ENCODE measurements around the gene ELOA. TPM values are rescaled to one million over a fixed set of nuclear protein-coding genes. Genes with fewer than 3 reads are reported as not detected.

ELOA gene
- total and polyA plus RNA-seq, 2 experiments from 2014 or later, result 49.1 to 57.7 TPM

DNA sequence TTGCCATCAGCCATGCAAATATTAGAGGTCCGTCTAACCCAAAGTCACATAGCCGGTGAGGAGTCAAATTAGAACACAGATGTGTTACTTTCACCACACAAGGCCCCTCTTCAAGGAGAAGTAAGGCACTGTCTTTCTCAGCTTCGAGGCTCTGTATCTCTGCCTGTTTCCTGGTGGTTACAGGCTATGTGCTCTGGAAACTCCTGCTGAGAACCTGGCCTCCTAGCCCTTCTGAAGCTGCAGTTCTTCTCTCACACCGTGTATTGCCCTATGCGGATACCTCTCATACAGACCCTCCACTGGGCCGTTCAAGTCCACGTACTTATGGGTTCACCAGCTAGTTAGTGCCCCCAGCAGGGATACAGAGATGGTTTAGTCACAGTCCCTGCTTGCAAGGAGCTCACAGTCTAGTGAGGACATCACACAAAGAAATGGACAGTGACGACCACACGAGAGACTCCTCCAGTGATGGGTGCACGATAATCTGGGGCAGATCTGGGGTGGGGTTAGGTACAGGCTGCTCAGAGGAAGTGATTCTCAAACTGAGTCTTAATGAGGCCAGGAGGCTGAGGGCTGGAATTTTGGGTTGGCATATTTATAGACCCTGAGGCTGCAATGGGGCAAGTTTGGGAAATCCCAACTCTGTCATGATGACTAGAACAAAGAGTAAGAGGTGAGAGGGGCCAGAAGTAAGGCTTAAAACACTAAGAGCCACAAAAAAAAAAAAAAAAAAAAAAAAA is 22.8 kb upstream of the ELOA start:
- no peak overlapping the region for H2AFZ ChIP-seq
- Mint-ChIP-seq H3K4me1 (peaks cover 8% of the 10 kb centered on the region), H3K36me3 (ENCODE audit: low read depth) (0 out of 3 replicates have a peak, but pooled peaks cover 3% of the 10 kb centered on the region), H3K4me3 (no peak overlapping the region), H3K27me3 (ENCODE audit: insufficient read depth, low read depth, poor library complexity) (peaks cover 1% of the 10 kb centered on the region), H3K9me3 (no peaks in the 10 kb centered on the region), H3K27ac (peak overlapping the region; percentile 10; the same call in 1 of the 2 replicates)
- peaks cover 26% of the 10 kb centered on the region for H3K79me2 ChIP-seq (replicated peaks; ENCODE audit: insufficient read depth)
- no peak for DNase-seq (ENCODE audit: low spot score)
- TF ChIP-seq, protein P1, sequence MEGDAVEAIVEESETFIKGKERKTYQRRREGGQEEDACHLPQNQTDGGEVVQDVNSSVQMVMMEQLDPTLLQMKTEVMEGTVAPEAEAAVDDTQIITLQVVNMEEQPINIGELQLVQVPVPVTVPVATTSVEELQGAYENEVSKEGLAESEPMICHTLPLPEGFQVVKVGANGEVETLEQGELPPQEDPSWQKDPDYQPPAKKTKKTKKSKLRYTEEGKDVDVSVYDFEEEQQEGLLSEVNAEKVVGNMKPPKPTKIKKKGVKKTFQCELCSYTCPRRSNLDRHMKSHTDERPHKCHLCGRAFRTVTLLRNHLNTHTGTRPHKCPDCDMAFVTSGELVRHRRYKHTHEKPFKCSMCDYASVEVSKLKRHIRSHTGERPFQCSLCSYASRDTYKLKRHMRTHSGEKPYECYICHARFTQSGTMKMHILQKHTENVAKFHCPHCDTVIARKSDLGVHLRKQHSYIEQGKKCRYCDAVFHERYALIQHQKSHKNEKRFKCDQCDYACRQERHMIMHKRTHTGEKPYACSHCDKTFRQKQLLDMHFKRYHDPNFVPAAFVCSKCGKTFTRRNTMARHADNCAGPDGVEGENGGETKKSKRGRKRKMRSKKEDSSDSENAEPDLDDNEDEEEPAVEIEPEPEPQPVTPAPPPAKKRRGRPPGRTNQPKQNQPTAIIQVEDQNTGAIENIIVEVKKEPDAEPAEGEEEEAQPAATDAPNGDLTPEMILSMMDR (conservative IDR thresholded peaks at IDR 0.05; ENCODE audit: low read depth in 2 of 2), result no peak
- TF ChIP-seq EZH2 (IDR thresholded peaks at IDR 0.05; ENCODE audit: low read depth, unreplicated experiment), result no peak
- no peak for ATAC-seq
- peaks cover 35% of the 10 kb centered on the region for H4K20me1 ChIP-seq (replicated peaks; ENCODE audit: insufficient read depth)
- no peaks in the 10 kb centered on the region for H3K36me3 ChIP-seq (ENCODE audit: insufficient read depth)
- no peaks in the 10 kb centered on the region for H3K27me3 ChIP-seq (ENCODE audit: insufficient read depth)
- H3K27ac ChIP-seq (ENCODE audit: low read depth), result no peak overlapping the region
- no peak overlapping the region for H3K4me2 ChIP-seq
- no peaks in the 10 kb centered on the region for H3K4me1 ChIP-seq (ENCODE audit: insufficient read depth)
- H3F3A ChIP-seq (replicated peaks; ENCODE audit: low read depth), result no peaks in the 10 kb centered on the region
- no peak overlapping the region for H3K4me3 ChIP-seq
- no peaks in the 10 kb centered on the region for H3K9me2 ChIP-seq (ENCODE audit: insufficient read depth)

DNA sequence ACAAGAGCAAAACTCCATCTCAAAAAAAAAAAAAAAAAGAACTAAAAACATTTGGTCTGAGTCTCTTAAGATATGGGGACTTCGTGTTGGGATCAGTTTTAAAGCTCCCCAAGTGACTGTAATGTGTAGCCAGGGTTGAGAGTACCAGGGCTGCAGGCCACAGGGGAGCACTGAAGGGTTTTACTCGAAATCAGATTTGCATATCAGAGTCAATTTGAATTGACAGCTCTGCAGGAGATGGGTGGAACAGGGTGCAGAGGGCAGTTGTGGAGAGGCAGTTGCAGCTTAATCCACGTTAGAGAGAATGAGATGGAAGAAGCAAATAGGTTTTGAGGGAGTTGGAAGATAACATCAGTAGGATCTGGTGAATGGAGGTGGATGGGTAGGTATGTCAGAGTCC is 20.6 kb upstream of the ELOA start:
- H4K20me1 ChIP-seq (replicated peaks; ENCODE audit: insufficient read depth), result peaks cover 28% of the 10 kb centered on the region; the same call in 1 of the 2 replicates
- no peak overlapping the region for H3K4me3 ChIP-seq
- Mint-ChIP-seq H3K27me3 (ENCODE audit: insufficient read depth, low read depth, poor library complexity) (peaks cover 4% of the 10 kb centered on the region), H3K4me3 (no peak overlapping the region), H3K36me3 (ENCODE audit: low read depth) (0 out of 3 replicates have a peak, but pooled peaks cover 3% of the 10 kb centered on the region), H3K9me3 (no peaks in the 10 kb centered on the region), H3K27ac (no peak overlapping the region), H3K4me1 (peaks cover 8% of the 10 kb centered on the region)
- H3F3A ChIP-seq (replicated peaks; ENCODE audit: low read depth), result no peaks in the 10 kb centered on the region
- H3K27me3 ChIP-seq (ENCODE audit: insufficient read depth), result no peaks in the 10 kb centered on the region
- H2AFZ ChIP-seq, result no peak overlapping the region
- no peaks in the 10 kb centered on the region for H3K9me2 ChIP-seq (ENCODE audit: insufficient read depth)
- no peak overlapping the region for H3K27ac ChIP-seq (ENCODE audit: low read depth)
- DNase-seq (ENCODE audit: low spot score) (no peak), ATAC-seq (no peak)
- no peaks in the 10 kb centered on the region for H3K36me3 ChIP-seq (ENCODE audit: insufficient read depth)
- H3K79me2 ChIP-seq (replicated peaks; ENCODE audit: insufficient read depth), result peaks cover 15% of the 10 kb centered on the region; the same call in 1 of the 2 replicates
- no peaks in the 10 kb centered on the region for H3K4me1 ChIP-seq (ENCODE audit: insufficient read depth)
- H3K4me2 ChIP-seq, result no peak overlapping the region
- TF ChIP-seq NANOG (IDR thresholded peaks at IDR 0.05; ENCODE audit: borderline replicate concordance), result no peak
- no peak for TF ChIP-seq STAT1 (IDR thresholded peaks at IDR 0.05; ENCODE audit: unreplicated experiment)
- TF ChIP-seq, protein P2, sequence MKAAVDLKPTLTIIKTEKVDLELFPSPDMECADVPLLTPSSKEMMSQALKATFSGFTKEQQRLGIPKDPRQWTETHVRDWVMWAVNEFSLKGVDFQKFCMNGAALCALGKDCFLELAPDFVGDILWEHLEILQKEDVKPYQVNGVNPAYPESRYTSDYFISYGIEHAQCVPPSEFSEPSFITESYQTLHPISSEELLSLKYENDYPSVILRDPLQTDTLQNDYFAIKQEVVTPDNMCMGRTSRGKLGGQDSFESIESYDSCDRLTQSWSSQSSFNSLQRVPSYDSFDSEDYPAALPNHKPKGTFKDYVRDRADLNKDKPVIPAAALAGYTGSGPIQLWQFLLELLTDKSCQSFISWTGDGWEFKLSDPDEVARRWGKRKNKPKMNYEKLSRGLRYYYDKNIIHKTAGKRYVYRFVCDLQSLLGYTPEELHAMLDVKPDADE (IDR thresholded peaks at IDR 0.05), result no peak
- TF ChIP-seq POLR2AphosphoS5 (IDR thresholded peaks at IDR 0.05; ENCODE audit: low read depth), result no peak
- TF ChIP-seq, protein P3, sequence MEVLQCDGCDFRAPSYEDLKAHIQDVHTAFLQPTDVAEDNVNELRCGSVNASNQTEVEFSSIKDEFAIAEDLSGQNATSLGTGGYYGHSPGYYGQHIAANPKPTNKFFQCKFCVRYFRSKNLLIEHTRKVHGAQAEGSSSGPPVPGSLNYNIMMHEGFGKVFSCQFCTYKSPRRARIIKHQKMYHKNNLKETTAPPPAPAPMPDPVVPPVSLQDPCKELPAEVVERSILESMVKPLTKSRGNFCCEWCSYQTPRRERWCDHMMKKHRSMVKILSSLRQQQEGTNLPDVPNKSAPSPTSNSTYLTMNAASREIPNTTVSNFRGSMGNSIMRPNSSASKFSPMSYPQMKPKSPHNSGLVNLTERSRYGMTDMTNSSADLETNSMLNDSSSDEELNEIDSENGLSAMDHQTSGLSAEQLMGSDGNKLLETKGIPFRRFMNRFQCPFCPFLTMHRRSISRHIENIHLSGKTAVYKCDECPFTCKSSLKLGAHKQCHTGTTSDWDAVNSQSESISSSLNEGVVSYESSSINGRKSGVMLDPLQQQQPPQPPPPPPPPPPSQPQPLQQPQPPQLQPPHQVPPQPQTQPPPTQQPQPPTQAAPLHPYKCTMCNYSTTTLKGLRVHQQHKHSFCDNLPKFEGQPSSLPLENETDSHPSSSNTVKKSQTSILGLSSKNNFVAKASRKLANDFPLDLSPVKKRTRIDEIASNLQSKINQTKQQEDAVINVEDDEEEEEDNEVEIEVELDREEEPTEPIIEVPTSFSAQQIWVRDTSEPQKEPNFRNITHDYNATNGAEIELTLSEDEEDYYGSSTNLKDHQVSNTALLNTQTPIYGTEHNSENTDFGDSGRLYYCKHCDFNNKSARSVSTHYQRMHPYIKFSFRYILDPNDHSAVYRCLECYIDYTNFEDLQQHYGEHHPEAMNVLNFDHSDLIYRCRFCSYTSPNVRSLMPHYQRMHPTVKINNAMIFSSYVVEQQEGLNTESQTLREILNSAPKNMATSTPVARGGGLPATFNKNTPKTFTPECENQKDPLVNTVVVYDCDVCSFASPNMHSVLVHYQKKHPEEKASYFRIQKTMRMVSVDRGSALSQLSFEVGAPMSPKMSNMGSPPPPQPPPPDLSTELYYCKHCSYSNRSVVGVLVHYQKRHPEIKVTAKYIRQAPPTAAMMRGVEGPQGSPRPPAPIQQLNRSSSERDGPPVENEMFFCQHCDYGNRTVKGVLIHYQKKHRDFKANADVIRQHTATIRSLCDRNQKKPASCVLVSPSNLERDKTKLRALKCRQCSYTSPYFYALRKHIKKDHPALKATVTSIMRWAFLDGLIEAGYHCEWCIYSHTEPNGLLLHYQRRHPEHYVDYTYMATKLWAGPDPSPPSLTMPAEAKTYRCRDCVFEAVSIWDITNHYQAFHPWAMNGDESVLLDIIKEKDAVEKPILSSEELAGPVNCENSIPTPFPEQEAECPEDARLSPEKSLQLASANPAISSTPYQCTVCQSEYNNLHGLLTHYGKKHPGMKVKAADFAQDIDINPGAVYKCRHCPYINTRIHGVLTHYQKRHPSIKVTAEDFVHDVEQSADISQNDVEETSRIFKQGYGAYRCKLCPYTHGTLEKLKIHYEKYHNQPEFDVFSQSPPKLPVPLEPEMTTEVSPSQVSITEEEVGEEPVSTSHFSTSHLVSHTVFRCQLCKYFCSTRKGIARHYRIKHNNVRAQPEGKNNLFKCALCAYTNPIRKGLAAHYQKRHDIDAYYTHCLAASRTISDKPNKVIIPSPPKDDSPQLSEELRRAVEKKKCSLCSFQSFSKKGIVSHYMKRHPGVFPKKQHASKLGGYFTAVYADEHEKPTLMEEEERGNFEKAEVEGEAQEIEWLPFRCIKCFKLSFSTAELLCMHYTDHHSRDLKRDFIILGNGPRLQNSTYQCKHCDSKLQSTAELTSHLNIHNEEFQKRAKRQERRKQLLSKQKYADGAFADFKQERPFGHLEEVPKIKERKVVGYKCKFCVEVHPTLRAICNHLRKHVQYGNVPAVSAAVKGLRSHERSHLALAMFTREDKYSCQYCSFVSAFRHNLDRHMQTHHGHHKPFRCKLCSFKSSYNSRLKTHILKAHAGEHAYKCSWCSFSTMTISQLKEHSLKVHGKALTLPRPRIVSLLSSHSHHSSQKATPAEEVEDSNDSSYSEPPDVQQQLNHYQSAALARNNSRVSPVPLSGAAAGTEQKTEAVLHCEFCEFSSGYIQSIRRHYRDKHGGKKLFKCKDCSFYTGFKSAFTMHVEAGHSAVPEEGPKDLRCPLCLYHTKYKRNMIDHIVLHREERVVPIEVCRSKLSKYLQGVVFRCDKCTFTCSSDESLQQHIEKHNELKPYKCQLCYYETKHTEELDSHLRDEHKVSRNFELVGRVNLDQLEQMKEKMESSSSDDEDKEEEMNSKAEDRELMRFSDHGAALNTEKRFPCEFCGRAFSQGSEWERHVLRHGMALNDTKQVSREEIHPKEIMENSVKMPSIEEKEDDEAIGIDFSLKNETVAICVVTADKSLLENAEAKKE (CRISPR knock-in tag; IDR thresholded peaks at IDR 0.05), result no peak
- TF ChIP-seq EZH2 (IDR thresholded peaks at IDR 0.05; ENCODE audit: low read depth, unreplicated experiment), result no peak
- no peak for TF ChIP-seq CREB1 (CRISPR knock-in tag; IDR thresholded peaks at IDR 0.05; ENCODE audit: low read depth)
- TF ChIP-seq JUNB (IDR thresholded peaks at IDR 0.05; ENCODE audit: unreplicated experiment), result no peak
- no peak for TF ChIP-seq ZNF331 (CRISPR knock-in tag; IDR thresholded peaks at IDR 0.05; ENCODE audit: low read depth)
- TF ChIP-seq ZNF114 (CRISPR knock-in tag; IDR thresholded peaks at IDR 0.05), result no peak
- TF ChIP-seq EZH2phosphoT487 (IDR thresholded peaks at IDR 0.05; ENCODE audit: unreplicated experiment), result no peak
